GM19099 (cell line): ENCODE results near the gene PRKCE.

ENCODE experiments used
- POLR2A ChIP-seq: IDR thresholded peaks from 3 replicates; pipeline ENCODE4 v1.6.1; 2011; ENCODE audit warnings: low read depth; ENCODE audit not compliant: insufficient read length; ENCODE audit errors: extremely low read depth

Gene PRKCE

GRCh38 chr2:45623098-45623497, 28.4 kb upstream of the PRKCE start:
- TF ChIP-seq POLR2A, result no peak

- TF ChIP-seq POLR2A, result no peak
Measured at GRCh38 chr2:45625824-45626223, 25.7 kb upstream of the PRKCE start.

GRCh38 chr2:45626387-45627221, 24.9 kb upstream of the PRKCE start:
- TF ChIP-seq POLR2A, result no peak

GRCh38 chr2:45627911-45628310, 23.6 kb upstream of the PRKCE start:
- TF ChIP-seq POLR2A, result no peak

- TF ChIP-seq POLR2A, result no peak
Measured at GRCh38 chr2:45629971-45630370, 21.5 kb upstream of the PRKCE start.

- no peak for TF ChIP-seq POLR2A
Measured at GRCh38 chr2:45631319-45631718, 20.2 kb upstream of the PRKCE start.

GRCh38 chr2:45631955-45632354, 19.5 kb upstream of the PRKCE start:
- no peak for TF ChIP-seq POLR2A

- TF ChIP-seq POLR2A, result no peak
Measured at GRCh38 chr2:45634223-45634622, 17.3 kb upstream of the PRKCE start.

GRCh38 chr2:45636008-45636407, 15.5 kb upstream of the PRKCE start:
- no peak for TF ChIP-seq POLR2A

GRCh38 chr2:45637440-45637839, 14.0 kb upstream of the PRKCE start:
- TF ChIP-seq POLR2A, result no peak

GRCh38 chr2:45640576-45640975, 10.9 kb upstream of the PRKCE start:
- TF ChIP-seq POLR2A, result no peak

- TF ChIP-seq POLR2A, result no peak
Measured at GRCh38 chr2:45643095-45643494, 8.4 kb upstream of the PRKCE start.

- no peak for TF ChIP-seq POLR2A
Measured at GRCh38 chr2:45643543-45644542, 7.6 kb upstream of the PRKCE start.

GRCh38 chr2:45646289-45646688, 5.2 kb upstream of the PRKCE start:
- no peak for TF ChIP-seq POLR2A

- no peak for TF ChIP-seq POLR2A
Measured at GRCh38 chr2:45647356-45647755, 4.1 kb upstream of the PRKCE start.

GRCh38 chr2:45647986-45648520, 3.4 kb upstream of the PRKCE start:
- TF ChIP-seq POLR2A, result no peak

- no peak for TF ChIP-seq POLR2A
Measured at GRCh38 chr2:45648636-45649035, 2.8 kb upstream of the PRKCE start.
